OCI-M2 (cell line): ENCODE results near the gene RIPOR2.

Experiments
- DNase-seq: peaks from one replicate; lab custom pipeline; 2025; ENCODE audit not compliant: unreplicated experiment; lab: John Stamatoyannopoulos, UW

RIPOR2 gene

GRCh38 chr6:24935366-24936152, at the start of gene RIPOR2:
Gene RIPOR2, minus strand, starts transcription at chr6:24935960. Its CDS starts 62 bp downstream, at chr6:24935898.
- no peak for DNase-seq

GRCh38 chr6:24985323-24985722, 49.6 kb upstream of the RIPOR2 start:
- no peak for DNase-seq

GRCh38 chr6:24982231-24982630, 46.5 kb upstream of the RIPOR2 start:
- no peak for DNase-seq

GRCh38 chr6:24981386-24981760, 45.6 kb upstream of the RIPOR2 start:
- no peak for DNase-seq

- no peak for DNase-seq
These were observed 45.0 kb upstream of the RIPOR2 start for GRCh38 chr6:24980507-24981385.

GRCh38 chr6:24979176-24979575, 43.4 kb upstream of the RIPOR2 start:
- no peak for DNase-seq

- DNase-seq = no peak
These were observed 38.7 kb upstream of the RIPOR2 start for GRCh38 chr6:24974182-24975171.

GRCh38 chr6:24972311-24972958, 36.7 kb upstream of the RIPOR2 start:
- no peak for DNase-seq

GRCh38 chr6:24971067-24971466, 35.3 kb upstream of the RIPOR2 start:
- DNase-seq = no peak

GRCh38 chr6:24969343-24969860, 33.6 kb upstream of the RIPOR2 start:
- no peak for DNase-seq

- no peak for DNase-seq
These were observed 33.0 kb upstream of the RIPOR2 start for GRCh38 chr6:24968783-24969182.

- no peak for DNase-seq
These were observed 31.5 kb upstream of the RIPOR2 start for GRCh38 chr6:24967211-24967610.

GRCh38 chr6:24966381-24966780, 30.6 kb upstream of the RIPOR2 start:
- no peak for DNase-seq

GRCh38 chr6:24963887-24964570, 28.3 kb upstream of the RIPOR2 start:
- no peak for DNase-seq

GRCh38 chr6:24963339-24963738, 27.6 kb upstream of the RIPOR2 start:
- DNase-seq = no peak

GRCh38 chr6:24961852-24962251, 26.1 kb upstream of the RIPOR2 start:
- DNase-seq = no peak

- DNase-seq = no peak
These were observed 25.3 kb upstream of the RIPOR2 start for GRCh38 chr6:24960991-24961475.

- DNase-seq = no peak
These were observed 23.6 kb upstream of the RIPOR2 start for GRCh38 chr6:24959319-24959718.

GRCh38 chr6:24957199-24957598, 21.4 kb upstream of the RIPOR2 start:
- no peak for DNase-seq
